Cardiac septum (tissue), 1 donor: Measurements from ENCODE around the gene MAB21L3. TPM values are rescaled to one million over a fixed set of nuclear protein-coding genes. Genes with fewer than 3 reads are reported as not detected.

Experiments used
- DNase-seq: peaks from one replicate; pipeline ENCODE4 v3.0.0-alpha.2; 2020; ENCODE audit warnings: low spot score
- intact Hi-C: fragments of 100-400 bp; cut with DNase I; formaldehyde crosslinking; loops from one replicate; pipeline ENCODE4 v1.14.0; 2022
- long read RNA-seq: library from polyadenylated mRNA; unstranded; transcript quantifications from one replicate; pipeline ENCODE4 v2.0.0, GENCODE V29; 2021
- total RNA-seq: library from RNA; stranded (reverse); fragmentation: NEBNext Ultra II Directional; extraction: Animal tissue kit (Norgen Biotek cat#: 25700); gene quantifications from one replicate; pipeline ENCODE4 v1.2.1, GENCODE V29; 2021
- donor health status: DM: no; HTN: no; CAD: no.

Gene MAB21L3
- not detected for total RNA-seq
- long read RNA-seq, partial matches to known transcripts = 1 of 1 reads
- long read RNA-seq, other reads (novel, unspliced or antisense) = 0 of 1 reads

DNA sequence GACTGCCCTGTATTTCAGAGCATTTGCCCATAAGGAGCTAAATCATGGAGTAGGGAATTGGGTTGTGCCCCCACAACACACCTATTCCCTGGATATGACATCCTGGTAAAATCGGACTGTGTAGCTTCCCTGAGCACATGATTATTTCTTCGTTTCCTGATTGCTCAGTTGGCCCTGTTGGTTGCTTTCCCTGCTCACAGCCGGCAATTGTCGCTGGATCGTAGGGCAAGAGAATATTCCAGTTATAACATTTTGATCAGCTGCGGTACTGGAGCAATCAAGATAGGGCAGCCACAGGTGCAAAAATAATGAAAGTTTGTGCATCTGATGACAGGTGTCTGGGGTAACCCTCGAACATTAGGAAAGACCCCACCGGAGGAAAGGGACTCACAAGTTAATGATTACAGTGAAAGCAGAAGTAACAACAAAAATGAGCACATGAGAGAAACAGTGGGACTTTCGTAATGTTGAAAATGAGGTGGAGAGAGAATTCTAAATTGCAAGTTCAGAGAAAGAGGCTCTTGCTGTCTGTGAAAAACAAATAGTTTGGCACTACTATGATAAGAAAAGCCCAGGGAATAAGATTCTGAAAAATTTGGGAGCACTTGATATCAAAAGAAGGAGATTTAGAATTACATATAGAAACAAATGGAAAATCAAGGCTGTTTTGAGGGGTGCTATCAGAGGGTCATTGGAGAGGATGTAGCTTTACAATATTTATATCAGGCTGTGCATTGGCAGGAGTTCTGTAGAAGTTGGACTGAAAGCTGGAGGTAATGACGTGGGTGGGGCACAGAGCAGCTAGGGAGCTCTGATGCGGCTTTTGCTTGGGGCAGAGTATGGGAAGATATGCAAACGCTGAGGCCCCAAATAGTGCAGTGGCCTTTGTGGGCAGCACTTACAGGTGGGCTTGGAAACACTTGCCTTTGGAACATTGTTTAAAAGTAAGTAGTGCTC is at the start of gene MAB21L3:
Gene MAB21L3, plus strand, starts transcription at position 833 of the 957 bp plus-strand sequence. CDS start 1,217 bp downstream, outside the sequence.
- DNase-seq = no peak
- intact Hi-C loops = no loop called here

DNA sequence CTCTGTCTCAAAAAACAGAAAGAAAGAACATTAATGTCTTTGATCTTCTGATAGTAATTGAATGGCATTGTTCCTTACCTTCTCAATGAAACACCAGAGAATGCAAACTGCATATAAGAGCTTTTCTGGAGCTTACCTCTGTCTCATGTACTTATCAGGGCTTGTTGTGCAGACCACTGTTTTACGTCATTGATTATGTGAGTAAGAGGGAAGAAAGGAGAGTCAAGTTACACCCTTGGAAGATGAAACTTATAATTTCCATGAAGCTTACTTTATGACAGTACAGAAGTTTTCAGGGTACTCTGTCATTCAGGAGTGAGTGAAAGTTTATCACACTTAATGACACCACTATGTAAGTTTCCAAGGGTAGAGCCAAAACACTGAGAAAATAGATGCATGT is 49.0 kb upstream of the MAB21L3 start:
- no peak for DNase-seq
- intact Hi-C loops = no loop called here

DNA sequence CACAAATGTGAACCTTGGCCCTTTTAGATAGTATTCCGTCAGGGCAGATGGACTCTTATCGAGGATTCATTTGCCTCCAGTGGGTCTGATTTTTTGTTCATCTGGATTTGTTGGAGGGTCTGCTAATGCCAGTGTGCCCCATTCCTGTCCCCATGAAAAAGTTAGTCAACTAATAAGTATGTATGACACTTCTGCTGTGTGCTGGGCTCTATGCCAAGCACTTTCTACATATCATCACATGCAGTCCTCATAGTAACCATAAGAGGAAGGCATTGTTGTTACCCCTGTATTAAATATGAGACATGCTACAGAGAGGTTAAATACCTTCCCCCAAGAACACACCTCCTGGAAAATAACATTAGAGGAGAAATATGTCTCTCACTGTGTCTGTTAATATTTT is 46.6 kb upstream of the MAB21L3 start:
- no peak for DNase-seq
- intact Hi-C loops = no loop called here

DNA sequence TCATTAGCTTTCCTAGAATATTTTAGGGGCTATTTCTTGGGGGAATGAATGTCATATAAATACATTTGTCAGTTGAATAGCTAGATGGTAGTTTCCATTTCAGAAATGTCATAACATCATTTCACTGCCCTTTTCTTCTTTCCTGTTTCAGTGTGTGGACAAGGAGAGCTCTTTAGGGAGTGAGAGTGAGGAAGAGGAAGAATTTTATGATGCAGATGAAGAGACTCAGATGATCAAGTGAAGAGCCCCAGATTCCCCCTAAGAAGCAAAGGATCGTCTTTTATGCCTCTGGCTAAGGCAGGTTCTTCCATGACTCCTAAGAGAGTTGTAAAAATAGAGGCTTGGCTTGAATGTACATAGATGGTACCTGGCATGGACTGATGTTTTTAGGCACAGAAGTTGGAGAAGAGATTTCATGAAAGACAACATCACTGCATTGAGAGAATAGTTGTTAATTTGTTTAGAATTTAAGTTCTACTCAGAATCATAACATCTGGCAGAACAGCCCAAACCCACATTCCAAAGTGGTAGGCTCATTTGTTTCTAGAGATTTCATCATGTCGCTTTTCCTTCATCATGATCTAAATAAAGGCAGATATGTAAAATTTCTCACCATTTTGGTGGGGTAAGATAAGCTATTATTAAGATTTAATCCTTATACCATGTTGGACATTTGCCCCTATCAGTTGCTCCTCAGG is 44.2 kb upstream of the MAB21L3 start:
- DNase-seq = no peak
- intact Hi-C loops = no loop called here

DNA sequence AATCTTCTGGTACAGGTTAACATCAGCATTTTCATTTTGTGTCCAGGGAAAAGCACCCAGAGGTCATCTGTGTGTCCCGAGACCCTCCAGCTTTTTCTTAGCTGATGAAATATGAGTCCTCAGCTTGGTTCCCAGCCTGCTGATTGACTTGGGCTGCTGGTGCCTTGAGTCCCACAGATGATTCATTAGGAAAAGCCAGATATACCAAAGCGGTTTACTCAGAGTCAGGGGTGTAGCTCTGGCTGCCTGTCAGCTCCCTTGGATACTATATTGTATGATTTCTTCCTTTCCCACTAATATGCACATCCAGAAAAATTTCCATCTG is 43.7 kb upstream of the MAB21L3 start:
- no peak for DNase-seq
- intact Hi-C loops = no loop called here

DNA sequence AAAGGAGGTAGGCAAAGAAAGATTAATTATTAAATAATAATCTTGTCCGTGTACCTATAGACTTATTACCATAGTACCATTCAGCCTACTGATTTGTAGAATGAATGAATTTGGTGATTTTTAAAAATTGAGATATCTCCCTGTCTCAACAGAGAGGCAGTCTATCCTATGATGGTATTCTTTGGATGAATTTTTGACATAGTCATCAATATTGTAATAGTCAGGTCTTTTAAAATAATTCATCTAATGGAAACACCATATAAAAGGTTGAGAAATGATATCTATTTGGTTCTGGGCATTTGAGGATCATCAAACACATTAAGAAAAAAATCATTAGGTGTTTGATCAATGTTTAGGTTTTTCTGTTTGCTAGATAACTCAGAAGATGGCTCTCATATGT is 35.6 kb upstream of the MAB21L3 start:
- intact Hi-C loops = no loop called here

DNA sequence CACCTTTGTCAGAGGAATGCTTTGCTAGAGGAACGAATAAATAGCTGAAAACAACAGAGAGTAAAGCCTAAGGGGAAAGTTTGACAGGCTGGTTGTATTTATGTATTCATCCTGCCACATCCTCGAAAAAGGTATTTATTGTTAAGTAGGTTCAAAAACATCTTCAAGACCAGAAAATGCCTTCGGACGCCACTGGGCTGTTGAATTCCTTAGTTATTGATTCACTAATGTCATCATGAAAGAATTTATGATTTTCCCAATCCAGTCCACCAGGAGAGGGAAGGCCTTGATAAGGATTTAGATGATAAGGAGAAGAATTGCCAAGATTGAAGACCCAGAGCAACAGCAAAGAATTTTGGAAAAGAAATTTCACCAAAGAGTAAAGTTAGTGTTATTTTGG is 35.2 kb upstream of the MAB21L3 start:
- intact Hi-C loops = no loop called here

More for the DNA sequence above, 35.6 kb upstream of the MAB21L3 start:
- no peak for DNase-seq

DNA sequence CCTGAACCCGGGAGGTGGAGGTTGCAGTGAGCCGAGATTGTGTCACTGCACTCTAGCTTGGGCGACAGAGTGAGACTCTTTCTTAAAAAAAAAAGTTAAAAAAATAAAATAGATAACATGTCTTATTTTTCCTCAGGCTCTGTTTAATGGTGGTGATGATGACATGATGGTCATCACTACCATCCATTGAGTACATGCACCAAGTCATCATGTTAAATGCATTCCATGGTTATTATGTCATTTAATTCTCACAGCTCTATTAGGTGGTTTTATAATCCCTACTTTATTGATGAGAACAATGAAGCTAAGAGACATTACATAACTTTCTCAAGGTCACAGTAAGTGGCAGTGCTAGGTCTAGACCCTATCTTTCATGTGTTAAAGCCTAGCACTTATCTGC is 34.4 kb upstream of the MAB21L3 start:
- intact Hi-C loops = no loop called here
- DNase-seq = no peak

More for the DNA sequence above, 35.2 kb upstream of the MAB21L3 start:
- no peak for DNase-seq

DNA sequence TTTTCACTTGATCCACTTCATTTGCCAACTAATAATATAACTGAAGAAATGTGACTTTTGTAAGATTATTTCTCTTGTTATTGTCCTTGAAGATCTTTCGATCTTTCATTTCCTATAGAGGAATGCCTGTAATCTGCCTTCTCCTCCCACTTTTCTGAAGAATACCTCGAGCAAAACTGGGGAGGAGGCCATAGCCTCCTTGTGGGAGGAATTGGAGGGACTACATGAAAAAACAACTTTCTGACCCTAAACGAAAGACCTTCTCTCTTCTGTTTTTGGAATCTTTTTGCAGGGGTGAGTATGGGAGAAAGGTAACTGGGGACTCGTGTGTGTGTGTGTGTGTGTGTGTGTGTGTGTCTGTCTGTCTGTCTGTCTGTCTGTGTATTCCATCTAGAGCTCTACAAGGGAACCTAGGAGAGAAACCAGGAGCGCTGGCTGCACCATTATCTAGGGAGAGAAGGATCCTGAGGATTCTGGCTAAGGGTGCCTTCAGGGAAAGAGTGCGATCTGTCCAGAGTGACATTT is 32.4 kb upstream of the MAB21L3 start:
- no peak for DNase-seq
- intact Hi-C loops = no loop called here

DNA sequence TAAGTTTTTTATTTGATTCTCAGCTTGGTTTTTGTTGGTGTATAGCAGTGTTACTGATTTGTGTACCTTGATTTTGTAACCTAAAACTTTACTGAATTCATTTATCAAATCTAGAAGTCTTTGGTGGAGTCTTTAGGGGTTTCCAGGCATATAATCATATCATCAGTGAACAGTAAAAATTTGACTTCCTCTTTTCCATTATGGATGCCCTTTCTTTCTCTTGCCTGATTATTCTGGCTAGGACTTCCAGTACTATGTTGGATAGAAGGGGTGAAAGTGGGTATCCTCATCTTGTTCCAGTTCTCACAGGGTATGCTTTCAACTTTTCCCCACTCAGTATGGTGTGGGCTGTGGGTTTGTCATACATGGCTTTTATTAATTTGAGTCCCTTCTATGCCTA is 23.6 kb upstream of the MAB21L3 start:
- DNase-seq = no peak
- intact Hi-C loops = no loop called here

DNA sequence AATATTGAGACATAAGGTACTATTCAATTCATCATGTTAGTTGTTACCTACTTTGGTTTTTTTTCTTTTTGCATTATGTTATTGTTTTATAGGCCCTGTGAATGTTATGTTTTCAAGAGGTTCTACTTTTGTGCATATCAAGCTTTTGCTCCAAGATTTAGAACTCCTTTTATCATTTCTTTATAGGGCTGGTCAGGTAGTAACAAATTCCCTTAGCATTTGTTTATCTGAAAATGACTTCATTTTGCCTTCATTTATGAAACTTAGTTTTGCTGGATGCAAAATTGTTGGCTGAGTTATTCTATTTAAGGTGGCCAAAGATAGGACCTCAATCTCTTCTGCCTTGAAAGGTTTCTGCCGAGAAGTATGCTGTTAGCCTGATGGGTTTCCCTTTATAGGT is 21.3 kb upstream of the MAB21L3 start:
- intact Hi-C loops = no loop called here
- DNase-seq = no peak

DNA sequence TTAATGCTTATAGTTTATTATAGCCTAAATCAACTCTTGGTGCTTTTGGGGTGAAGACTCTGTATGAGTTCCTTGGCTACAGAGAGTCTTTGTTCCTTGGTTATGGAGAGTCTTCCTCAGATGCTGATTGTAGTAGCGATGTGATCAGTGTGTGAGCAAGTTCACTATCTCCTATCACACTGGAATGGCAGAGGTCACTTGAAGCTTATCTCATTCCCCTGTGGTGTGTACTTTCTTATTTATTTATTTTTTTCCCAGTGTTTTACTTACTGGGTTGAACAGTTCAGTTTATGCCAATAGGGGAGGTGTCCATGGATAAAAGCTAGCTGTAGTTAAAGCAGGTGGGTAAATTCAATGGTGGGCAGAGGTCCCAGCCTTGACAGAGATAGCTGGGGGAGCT is 20.1 kb upstream of the MAB21L3 start:
- intact Hi-C loops = no loop called here
- no peak for DNase-seq

DNA sequence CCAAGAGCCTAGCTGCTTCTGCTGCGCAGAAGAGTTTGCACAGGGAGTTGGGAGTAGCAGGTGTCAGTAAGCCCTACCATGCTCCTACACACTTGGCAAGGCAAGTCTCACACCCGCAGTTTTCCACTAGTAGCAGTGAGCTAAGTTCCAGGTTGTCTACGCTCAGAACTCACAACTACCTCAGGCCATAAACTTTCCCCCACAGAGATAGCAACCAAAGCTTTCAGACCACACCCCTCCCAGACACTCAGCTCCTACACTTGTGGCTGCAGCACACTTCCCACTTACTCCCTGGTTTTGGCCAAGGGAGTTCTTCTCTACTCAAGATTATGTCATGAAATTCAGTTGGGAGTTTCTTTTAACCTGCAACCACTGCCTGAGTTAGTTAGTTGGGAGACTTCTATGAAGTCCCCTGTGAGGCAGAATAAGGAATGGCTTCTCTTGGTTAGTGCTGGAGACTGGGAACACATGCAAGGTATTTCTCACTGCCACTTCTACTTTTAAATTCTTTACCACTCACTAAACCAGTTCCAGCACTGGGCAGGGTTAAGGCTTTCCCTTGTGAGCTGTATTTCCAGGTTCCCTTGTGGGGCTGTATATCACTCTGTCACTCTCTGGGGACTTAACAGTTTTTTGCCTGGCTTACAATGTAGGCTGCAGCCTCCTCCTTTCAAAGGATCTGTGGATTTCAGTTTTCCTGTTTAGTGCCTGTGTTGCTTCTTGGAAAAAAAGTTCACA is 18.3 kb upstream of the MAB21L3 start:
- intact Hi-C loops = no loop called here
- no peak for DNase-seq

DNA sequence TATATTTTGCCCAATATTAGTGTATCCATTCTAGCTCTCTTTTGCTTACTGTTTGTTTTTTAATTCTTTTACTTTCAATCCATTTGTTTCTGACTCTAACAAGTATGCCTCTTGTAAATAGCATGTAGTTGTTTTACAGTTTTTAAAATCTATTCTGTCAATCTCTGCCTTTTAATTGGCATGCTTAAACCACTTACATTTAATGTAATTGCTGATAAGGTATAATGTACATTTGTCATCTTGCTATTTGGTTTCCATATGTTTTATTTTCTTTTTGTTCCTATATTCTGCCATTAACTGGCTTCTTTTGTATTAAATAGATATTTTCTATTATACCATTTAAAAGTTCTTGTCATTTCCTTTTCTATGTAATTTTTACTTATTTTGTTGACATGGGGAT is 16.2 kb upstream of the MAB21L3 start:
- intact Hi-C loops = no loop called here
- no peak for DNase-seq

DNA sequence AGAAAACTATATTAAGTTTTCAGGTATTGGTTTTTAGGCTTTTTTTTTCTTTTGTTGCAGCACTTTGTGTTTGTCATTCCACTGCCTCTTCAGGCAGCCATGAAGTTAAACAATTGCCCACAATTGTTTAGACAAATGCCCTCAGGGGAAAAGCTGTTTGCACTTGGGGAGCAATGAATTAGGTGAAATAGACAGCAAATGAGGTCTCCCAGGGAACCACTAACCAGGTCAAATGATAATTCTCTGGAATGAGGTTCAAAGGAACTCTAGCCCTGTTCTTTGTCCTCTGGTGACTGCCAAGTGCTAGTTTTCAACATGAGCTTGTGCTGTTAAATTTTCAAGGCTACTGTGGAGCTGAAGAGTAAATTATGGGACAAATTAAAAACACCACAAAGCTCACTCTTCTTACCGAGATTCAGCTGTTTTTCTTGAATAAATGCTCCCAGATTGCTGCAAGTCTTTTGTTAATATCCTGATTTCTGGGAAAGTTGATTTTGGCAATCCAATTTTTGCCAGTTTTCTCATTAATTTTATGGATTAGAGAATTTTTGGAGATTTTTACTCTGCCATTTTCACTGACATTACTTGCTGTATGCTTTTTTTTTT is 15.1 kb upstream of the MAB21L3 start:
- intact Hi-C loops = no loop called here
- no peak for DNase-seq

DNA sequence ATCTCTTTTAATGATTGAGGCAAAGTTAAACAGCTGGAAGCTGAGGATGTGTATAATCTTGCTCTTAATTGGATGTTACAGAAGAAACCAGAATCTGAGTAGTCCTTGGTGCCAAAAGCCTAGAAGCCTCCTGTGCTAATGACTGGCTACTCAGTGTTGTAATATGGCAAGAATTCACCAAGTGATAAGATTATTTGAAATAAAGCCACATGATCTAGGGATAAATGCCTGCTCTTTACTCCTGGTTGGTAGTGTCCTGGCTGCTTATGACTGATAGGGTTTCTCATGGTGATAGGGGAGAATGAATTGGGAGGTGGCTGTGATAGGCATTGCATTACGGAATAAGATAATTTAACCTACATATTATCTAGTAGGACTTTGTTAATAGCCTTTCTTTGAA is 13.6 kb upstream of the MAB21L3 start:
- DNase-seq = no peak
- intact Hi-C loops = no loop called here

DNA sequence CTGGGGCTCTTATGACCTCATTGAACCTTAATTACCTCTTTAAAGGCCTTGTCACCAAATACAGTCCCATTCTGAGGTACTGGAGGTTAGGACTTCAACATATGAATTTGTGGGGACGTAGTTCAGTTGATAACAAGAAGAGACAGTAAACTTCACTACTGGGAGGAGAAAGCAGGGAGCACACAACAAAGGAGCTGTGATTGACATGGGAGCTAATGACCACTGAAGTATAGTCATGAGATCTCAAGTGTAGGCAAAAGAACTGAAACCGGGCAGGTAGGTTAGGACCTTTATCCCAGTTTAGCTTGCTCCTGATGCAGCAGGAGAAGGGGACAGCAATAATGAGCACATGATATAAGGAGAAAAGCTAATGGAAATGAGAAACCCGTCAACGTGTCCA is 11.8 kb upstream of the MAB21L3 start:
- DNase-seq = no peak
- intact Hi-C loops = no loop called here

DNA sequence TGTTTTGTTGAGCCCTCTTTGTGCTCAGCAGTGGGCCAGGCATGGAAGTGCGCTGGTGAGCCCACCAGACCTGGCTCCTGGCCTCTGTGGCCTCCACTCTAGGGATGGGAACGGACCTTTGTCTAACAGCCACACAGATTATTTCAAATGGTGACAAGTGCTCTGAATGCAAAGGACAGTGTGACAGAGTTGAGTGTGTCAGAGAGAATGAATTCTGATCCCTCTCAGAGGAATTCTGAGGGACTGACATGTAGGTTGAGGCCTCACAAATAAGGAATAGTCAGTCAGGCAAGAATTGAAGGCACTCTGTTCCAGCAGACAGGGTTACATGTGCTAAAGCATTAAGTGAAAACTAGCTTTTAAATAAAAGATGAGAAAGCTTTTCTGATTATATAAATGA is 11.3 kb upstream of the MAB21L3 start:
- DNase-seq = no peak
- intact Hi-C loops = no loop called here

DNA sequence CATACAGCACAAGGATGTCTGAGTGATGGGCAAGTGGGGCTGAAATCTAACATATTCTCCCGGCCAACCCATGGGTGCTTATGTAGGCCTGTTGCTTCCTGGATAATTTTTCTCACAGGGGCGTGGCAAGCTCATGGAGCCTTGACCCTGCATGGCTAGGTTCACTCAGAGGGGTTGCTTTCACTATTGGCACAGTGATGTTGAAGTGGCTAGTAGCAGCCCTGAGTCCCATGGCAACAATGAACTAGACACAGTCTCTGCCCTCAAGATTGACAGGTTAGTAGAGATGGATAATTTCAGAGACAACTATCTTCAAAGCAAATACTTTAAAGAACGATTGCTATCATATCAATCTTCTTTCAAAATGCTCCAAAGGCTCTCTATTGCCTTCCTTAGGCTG is 6.5 kb upstream of the MAB21L3 start:
- intact Hi-C loops = no loop called here
- DNase-seq = no peak

DNA sequence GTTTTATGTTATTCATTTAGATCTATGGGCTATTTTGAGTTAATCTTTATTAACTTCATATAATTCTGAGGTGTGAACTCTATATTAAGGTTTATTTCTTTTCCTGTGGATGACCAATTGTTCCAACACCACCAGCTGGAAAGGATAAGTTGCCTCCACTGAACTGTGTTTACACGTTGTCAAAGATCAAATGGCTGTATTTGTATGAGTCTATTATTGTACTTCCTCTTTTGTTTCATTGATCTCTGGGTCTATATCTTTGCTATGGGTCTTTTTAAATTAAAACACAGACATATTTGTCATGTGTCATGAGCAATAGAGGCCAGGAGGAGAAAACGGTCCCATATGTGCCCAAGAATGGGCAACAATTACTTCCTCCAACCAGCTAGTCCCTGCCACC is 5.2 kb upstream of the MAB21L3 start:
- intact Hi-C loops = no loop called here
- DNase-seq = no peak
